GM23338 (cell line): ENCODE results near the gene GRIFIN. TPM values are rescaled to one million over a fixed set of nuclear protein-coding genes. Genes with fewer than 3 reads are reported as not detected.

Source experiments
- ATAC-seq: fragments of 200-7000 bp; cut with Tn5 transposase; 3 replicates; pipeline ENCODE4 v1.9.1; 2020
- DNase-seq: peaks from one replicate; pipeline ENCODE4 v3.0.0-alpha.2; 2015; ENCODE audit warnings: low spot score
- H2AFZ ChIP-seq: fragments of 200-600 bp; sonication (generic); 2 replicates; pipeline ENCODE4 v1.8.0; 2016; ENCODE audit warnings: antibody characterized with exemption, mild to moderate bottlenecking, moderate library complexity
- H3F3A ChIP-seq: fragments of 200-600 bp; sonication (generic); replicated peaks from 2 replicates; pipeline ENCODE4 v1.8.0; 2017; ENCODE audit warnings: antibody characterized with exemption, mixed run types, low read depth
- H3K27ac ChIP-seq: fragments of 200-600 bp; sonication (generic); 2 replicates; pipeline ENCODE4 v1.6.1; 2016; ENCODE audit warnings: low read depth
- H3K27me3 ChIP-seq: fragments of 200-600 bp; sonication (generic); 2 replicates; pipeline ENCODE4 v1.8.0; 2016; ENCODE audit warnings: mild to moderate bottlenecking, mixed run types, moderate library complexity; ENCODE audit not compliant: insufficient read depth
- H3K36me3 ChIP-seq: fragments of 200-600 bp; sonication (generic); 2 replicates; pipeline ENCODE4 v1.8.0; 2016; ENCODE audit warnings: mild to moderate bottlenecking; ENCODE audit not compliant: insufficient read depth
- H3K4me1 ChIP-seq: fragments of 200-600 bp; sonication (generic); 2 replicates; pipeline ENCODE4 v1.8.0; 2016; ENCODE audit warnings: mild to moderate bottlenecking, moderate library complexity; ENCODE audit not compliant: insufficient read depth
- H3K4me2 ChIP-seq: fragments of 200-600 bp; sonication (generic); 2 replicates; pipeline ENCODE4 v1.7.1; 2017; ENCODE audit warnings: mixed run types
- H3K4me3 ChIP-seq: fragments of 200-600 bp; sonication (generic); 2 replicates; pipeline ENCODE4 v1.6.1; 2016; ENCODE audit warnings: mixed run types
- H3K79me2 ChIP-seq: fragments of 200-600 bp; sonication (generic); replicated peaks from 2 replicates; pipeline ENCODE4 v1.8.0; 2017; ENCODE audit warnings: mild to moderate bottlenecking; ENCODE audit not compliant: insufficient read depth
- H3K9me2 ChIP-seq: fragments of 200-600 bp; sonication (generic); 2 replicates; pipeline ENCODE4 v1.8.0; 2017; ENCODE audit not compliant: insufficient read depth
- H4K20me1 ChIP-seq: fragments of 200-600 bp; sonication (generic); replicated peaks from 2 replicates; pipeline ENCODE4 v1.8.0; 2017; ENCODE audit warnings: mild to moderate bottlenecking; ENCODE audit not compliant: insufficient read depth
- H3K27ac Mint-ChIP-seq: 2 replicates; pipeline ENCODE4 v1.8.0; 2020; ENCODE audit warnings: inconsistent platforms, mild to moderate bottlenecking, moderate library complexity, mixed read lengths
- H3K27me3 Mint-ChIP-seq: 3 replicates; pipeline ENCODE4 v1.8.0; 2022; ENCODE audit warnings: low read depth, mild to moderate bottlenecking, moderate library complexity, mixed read lengths, inconsistent platforms; ENCODE audit not compliant: insufficient read depth, poor library complexity
- H3K36me3 Mint-ChIP-seq: 3 replicates; pipeline ENCODE4 v1.8.0; 2021; ENCODE audit warnings: low read depth, mild to moderate bottlenecking, inconsistent platforms, moderate library complexity, mixed read lengths
- H3K4me1 Mint-ChIP-seq: 3 replicates; pipeline ENCODE4 v1.8.0; 2020; ENCODE audit warnings: mild to moderate bottlenecking, inconsistent platforms, mixed read lengths
- H3K4me3 Mint-ChIP-seq: 3 replicates; pipeline ENCODE4 v1.8.0; 2021; ENCODE audit warnings: moderate library complexity, mild to moderate bottlenecking, inconsistent platforms, mixed read lengths
- H3K9me3 Mint-ChIP-seq: 3 replicates; pipeline ENCODE4 v1.8.0; 2020; ENCODE audit warnings: moderate library complexity, mild to moderate bottlenecking, inconsistent platforms, mixed read lengths
- CREB1 ChIP-seq: fragments of 250-450 bp; sonication (Bioruptor Pico); IDR thresholded peaks from 2 replicates; pipeline ENCODE4 v1.5.0; 2020; ENCODE audit warnings: low read depth, mild to moderate bottlenecking, moderate library complexity
- CTCF ChIP-seq, 2 experiments: fragments of 200-600 bp in 1 of 2; sonication (generic) in 1 of 2; conservative IDR thresholded peaks; 2 replicates each; pipeline versions ENCODE4 v1.5.1 to v1.6.1; 2016 to 2017; ENCODE audit warnings: antibody characterized with exemption in 2 of 2, low read depth in 2 of 2, mild to moderate bottlenecking in 2 of 2, moderate library complexity in 1 of 2
- ETS1 ChIP-seq: IDR thresholded peaks from 2 replicates; pipeline ENCODE4 v1.6.1; 2016; ENCODE audit warnings: antibody characterized with exemption
- EZH2 ChIP-seq: fragments of 200-600 bp; sonication (generic); IDR thresholded peaks from one replicate; pipeline ENCODE4 v1.8.0; 2017; ENCODE audit warnings: antibody characterized with exemption, mild to moderate bottlenecking, low read depth; ENCODE audit not compliant: unreplicated experiment
- EZH2phosphoT487 ChIP-seq: fragments of 200-600 bp; sonication (generic); IDR thresholded peaks from one replicate; pipeline ENCODE4 v1.8.1; 2018; ENCODE audit warnings: antibody characterized with exemption; ENCODE audit not compliant: unreplicated experiment
- JUNB ChIP-seq: IDR thresholded peaks from one replicate; pipeline ENCODE4 v1.6.1; 2016; ENCODE audit warnings: antibody characterized with exemption; ENCODE audit not compliant: unreplicated experiment
- NANOG ChIP-seq: IDR thresholded peaks from 2 replicates; pipeline ENCODE4 v1.6.1; 2016; ENCODE audit warnings: antibody characterized with exemption, borderline replicate concordance
- POLR2AphosphoS5 ChIP-seq: IDR thresholded peaks from 2 replicates; pipeline ENCODE4 v1.6.1; 2016; ENCODE audit warnings: antibody characterized with exemption, low read depth
- REST ChIP-seq: IDR thresholded peaks from one replicate; pipeline ENCODE4 v1.6.1; 2018; ENCODE audit warnings: antibody characterized with exemption; ENCODE audit not compliant: unreplicated experiment
- STAT1 ChIP-seq: IDR thresholded peaks from one replicate; pipeline ENCODE4 v1.6.1; 2016; ENCODE audit warnings: antibody characterized with exemption; ENCODE audit not compliant: unreplicated experiment
- ZNF114 ChIP-seq: fragments of 250-450 bp; sonication (Bioruptor Pico); IDR thresholded peaks from 2 replicates; pipeline ENCODE4 v1.5.0; 2020; ENCODE audit warnings: mild to moderate bottlenecking, moderate library complexity
- ZNF331 ChIP-seq: fragments of 250-450 bp; sonication (Bioruptor Pico); IDR thresholded peaks from 2 replicates; pipeline ENCODE4 v1.5.0; 2020; ENCODE audit warnings: low read depth, mild to moderate bottlenecking, moderate library complexity
- ZNF462 ChIP-seq: fragments of 250-450 bp; sonication (Bioruptor Pico); IDR thresholded peaks from 2 replicates; pipeline ENCODE4 v1.5.0; 2020; ENCODE audit warnings: mild to moderate bottlenecking, moderate library complexity
- polyA plus RNA-seq: library from polyadenylated mRNA; unstranded; fragments of >200 nt; fragmentation: Nextera tagmentation; extraction: Ambion mirVana; gene quantifications from 2 replicates; pipeline ENCODE4 v1.2.1, GENCODE V29; 2016
- total RNA-seq: library from RNA; depleted of rRNA; stranded (reverse); fragments of >200 nt; shearing (Covaris generic); gene quantifications from 2 replicates; pipeline ENCODE4 v1.2.3, GENCODE V29; 2014

Gene GRIFIN
- total and polyA plus RNA-seq, 2 experiments from 2014 or later: not detected

GRCh38 chr7:2499719-2500430, 23.7 kb upstream of the GRIFIN start:
- Mint-ChIP-seq H3K9me3 (no peaks in the 10 kb centered on the region), H3K36me3 (no peaks in the 10 kb centered on the region; the same call in 2 of the 3 replicates), H3K4me3 (no peak overlapping the region), H3K27ac (peak overlapping the region; percentile 64; the same call in 1 of the 2 replicates), H3K27me3 (peaks cover 19% of the 10 kb centered on the region), H3K4me1 (peaks cover 41% of the 10 kb centered on the region)
- Histone ChIP-seq H3K27ac (no peak overlapping the region), H3K4me3 (no peak overlapping the region), H3F3A (0 out of 2 replicates have a peak, but pooled peaks cover 3% of the 10 kb centered on the region), H3K4me1 (peaks cover 13% of the 10 kb centered on the region; the same call in 1 of the 2 replicates), H3K79me2 (no peaks in the 10 kb centered on the region), H2AFZ (peak overlapping the region; percentile 90), H3K4me2 (no peak overlapping the region), H3K36me3 (no peaks in the 10 kb centered on the region), H3K27me3 (no peaks in the 10 kb centered on the region), H4K20me1 (no peaks in the 10 kb centered on the region), H3K9me2 (no peaks in the 10 kb centered on the region)
- DNase-seq: peak; percentile 74
- TF ChIP-seq STAT1 (no peak), POLR2AphosphoS5 (no peak), EZH2phosphoT487 (no peak), REST (no peak), NANOG (no peak), CREB1 (CRISPR knock-in tag) (no peak), ZNF114 (CRISPR knock-in tag) (no peak), EZH2 (no peak), JUNB (no peak), CTCF (conservative IDR thresholded peaks at IDR 0.05; ENCODE audit: low read depth in 2 of 2) (no peak), ZNF331 (CRISPR knock-in tag) (no peak), ETS1 (no peak), ZNF462 (CRISPR knock-in tag) (no peak)
- ATAC-seq: peak; percentile 73
